HG02852 (cell line): ENCODE data around the gene ABCF3.

Experiments used
- ATAC-seq: cut with Tn5 transposase; IDR thresholded peaks from one replicate; pipeline ENCODE4 v1.9.1; 2021; ENCODE audit warnings: mild to moderate bottlenecking, moderate library complexity; ENCODE audit not compliant: unreplicated experiment

ABCF3 gene

DNA sequence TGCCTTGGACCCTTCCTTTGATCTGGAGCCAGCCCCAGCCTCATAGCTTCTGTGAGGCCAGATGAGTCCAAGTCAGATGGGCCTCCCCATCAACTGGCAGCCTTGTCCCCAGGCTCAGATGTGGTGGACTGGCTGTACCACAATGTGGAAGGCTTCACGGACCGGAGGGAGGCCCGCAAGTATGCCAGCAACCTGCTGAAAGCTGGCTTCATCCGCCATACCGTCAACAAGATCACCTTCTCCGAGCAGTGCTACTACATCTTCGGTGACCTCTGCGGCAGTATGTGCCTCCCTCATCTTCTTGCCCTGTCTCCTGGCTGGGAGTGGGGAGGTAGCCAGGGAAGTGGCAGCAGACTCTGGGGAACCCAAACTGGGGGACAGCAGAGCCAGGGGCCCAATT is 18.2 kb upstream of the ABCF3 start:
- no peak for ATAC-seq

DNA sequence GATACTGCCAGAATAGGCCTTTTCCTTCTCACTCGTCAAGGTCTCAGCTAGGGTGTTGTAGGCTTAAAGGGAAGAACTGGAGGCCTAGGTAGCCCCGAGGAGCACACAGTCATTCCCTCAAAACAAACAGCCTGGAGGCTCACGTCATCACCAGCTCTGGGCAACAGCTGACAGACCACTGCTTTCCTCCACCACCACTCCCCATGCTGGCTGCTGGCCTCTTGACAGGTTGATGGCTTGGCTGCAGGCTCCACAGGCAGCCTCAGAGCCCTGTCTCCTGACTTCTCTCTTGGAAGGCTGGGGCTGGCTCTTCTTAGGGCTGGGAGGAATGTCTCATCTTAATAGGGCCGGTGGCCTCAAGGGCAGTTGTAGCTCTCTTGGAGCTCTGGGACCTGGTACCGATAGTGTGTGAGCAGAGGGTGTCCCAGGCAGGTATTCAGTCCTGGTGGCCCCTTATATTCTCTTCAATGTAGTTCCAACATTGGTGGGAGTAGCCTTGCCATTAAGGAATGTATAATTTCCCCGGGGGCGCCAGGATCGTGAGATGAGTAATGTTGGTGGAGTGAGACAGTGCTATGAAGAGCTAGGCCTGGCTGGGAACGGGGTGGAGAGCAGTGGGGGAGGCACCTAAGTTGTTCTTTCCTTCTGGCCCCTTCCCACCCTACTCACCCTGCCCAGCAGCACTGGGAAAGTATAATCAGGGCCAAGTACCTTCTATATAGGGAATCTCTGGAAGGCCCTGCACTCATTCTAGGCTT is 17.5 kb upstream of the ABCF3 start:
- ATAC-seq: no peak

DNA sequence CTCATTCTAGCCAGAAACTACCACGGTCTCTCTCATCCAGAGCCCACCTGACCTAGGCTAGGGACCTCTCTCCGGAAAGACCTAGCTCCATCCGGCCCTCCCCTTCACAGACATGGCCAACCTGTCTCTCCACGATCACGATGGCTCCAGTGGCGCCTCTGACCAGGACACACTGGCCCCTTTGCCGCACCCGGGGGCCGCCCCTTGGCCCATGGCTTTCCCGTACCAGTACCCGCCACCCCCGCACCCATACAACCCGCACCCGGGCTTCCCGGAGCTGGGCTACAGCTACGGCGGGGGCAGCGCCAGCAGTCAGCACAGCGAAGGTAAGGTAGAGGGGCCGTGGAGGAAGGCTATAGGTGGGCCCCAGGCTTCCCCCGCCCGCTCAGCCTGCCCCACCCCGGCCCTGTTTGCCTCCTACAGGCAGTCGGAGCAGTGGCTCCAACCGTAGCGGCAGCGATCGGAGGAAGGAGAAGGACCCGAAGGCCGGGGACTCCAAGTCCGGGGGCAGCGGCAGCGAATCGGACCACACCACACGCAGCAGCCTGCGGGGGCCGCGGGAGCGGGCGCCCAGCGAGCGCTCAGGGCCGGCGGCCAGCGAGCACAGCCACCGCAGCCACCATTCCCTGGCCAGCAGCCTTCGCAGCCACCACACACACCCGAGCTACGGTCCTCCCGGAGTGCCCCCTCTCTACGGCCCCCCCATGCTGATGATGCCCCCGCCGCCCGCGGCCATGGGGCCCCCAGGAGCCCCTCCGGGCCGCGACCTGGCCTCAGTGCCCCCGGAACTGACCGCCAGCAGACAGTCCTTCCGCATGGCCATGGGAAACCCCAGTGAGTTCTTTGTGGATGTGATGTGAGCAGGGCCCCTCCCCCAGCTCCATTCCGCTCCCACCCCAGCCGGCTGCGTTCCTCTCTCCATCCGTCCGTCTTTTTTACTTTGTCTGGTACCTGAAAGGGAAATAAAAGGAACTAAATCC is 15.8 kb upstream of the ABCF3 start:
- no peak for ATAC-seq

DNA sequence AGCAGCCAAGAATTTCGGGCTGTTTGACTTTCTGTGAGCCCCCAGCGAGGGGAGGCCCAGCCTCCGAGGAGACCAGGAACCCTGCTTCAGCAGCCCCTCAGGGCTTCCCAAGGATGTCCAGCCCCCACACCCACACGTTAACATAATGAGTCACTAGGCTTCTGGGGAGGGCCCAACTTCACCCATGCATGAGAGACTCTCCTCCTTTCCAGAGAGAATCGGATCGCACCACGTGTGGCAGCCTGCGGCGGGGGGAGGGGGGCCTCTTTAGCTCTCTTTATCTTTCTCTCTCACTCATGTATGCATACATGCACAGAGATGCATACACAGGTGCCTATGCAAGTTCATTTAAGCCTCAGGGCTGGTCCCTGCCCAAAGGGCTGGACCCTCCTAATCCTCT is 14.4 kb upstream of the ABCF3 start:
- ATAC-seq: no peak

DNA sequence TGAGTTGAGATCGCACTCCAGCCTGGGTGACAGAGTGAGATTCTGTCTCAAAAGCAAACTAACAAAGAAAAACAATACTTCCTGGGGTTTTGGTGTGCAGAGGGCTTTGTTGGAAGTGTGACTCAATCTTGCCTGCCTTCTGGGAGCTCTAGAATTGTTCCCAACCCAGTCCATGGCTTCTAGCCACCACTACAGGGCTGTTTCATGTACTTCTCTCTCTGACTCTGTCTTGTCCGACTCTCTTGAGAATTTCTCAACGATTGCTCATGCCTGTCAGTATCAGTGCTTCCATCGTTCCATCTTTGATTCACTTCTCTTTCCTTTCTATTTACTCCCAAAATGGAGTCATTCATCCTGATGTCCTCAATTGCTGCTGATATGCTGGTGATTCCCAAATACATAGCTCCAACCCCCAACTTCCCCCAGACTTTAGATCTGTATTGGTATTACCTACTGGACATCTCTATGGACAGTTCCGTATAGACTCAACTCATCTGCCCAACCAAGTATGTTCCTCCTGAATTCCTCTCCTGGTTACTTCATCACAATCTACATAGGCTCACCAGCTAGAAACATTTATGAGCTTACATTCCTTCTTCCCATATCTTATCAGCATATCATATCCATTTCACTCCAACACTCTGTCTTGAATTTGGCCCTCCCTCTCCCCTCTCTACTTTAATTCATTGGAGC is 13.2 kb upstream of the ABCF3 start:
- ATAC-seq: no peak

DNA sequence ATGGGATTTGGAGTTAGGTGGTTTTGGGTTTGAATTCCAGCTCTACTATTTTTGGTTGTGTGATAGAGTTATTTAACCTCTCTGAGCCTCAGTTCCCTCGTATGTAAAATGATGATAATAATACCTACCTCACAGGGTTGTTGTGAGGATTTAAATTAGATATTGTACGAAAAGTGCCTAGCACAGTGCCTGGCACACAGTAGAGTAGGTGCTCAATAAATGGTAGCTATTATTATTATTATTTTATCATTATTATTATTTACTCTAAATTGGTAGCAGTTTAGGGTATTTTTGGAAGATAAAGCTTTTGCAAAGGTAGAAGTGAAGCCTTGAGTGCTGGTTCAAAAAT is 12.7 kb upstream of the ABCF3 start:
- no peak for ATAC-seq

DNA sequence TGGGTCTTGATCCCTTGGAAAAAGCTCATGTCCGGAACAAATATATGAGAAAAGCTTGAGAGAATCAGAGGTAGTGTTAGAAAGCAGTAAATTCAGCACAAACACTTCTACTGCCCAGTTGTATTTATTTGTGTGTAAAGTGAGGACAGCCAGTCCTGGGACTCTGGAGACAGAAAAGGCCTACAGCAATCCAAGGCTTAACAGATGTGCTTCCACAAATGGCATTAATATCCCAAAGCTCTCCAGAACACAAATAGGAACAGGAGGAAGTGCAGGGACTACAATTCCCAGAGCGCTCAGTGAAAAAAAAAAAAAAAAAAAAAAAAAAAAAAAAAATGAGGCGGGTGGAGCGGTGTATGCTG is 11.7 kb upstream of the ABCF3 start:
- no peak for ATAC-seq

DNA sequence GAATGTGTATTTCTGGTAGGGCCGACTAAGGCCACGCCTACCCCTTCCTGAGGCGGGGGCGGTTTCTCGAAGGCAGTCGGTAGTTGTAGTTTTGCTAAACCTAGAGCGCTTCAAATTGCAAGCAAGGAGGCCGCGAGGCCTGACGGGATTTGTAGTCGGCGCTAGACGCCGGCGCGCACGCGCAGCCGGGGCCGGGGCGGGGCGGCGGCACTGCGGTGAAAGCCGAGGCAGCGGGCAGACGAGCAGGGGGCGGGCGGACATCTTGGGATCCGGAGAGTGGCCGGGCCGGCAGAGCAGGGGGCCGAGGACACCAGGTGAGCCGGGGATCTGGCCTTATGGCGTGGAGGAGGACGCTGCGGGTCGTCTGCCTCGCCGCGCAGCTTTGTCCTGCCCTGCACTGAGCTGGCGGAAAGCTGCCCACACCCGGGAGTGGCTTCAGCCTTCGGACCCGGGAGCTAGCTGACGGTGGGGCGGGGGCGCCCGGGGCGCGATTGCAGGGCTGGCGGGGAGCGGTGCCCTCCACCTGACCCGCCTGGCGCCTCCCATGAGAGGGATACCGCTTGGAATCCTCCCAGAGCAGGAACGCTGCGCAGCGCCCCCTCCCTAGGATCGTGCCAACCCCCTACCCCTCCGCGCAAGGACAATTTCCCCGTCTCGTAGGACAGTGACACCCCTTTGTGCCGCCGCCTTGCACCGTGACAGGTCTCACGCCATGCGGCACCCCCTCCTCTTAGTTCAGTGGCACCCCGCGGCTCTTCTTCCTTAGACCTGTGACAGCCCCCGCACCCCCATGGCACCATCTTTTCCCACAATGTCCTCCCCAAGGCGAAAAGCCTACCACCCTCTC is 11.1 kb upstream of the ABCF3 start, which contains the start of gene AP2M1:
TSS of gene AP2M1 (plus strand) at position 210 of the 847 bp plus-strand sequence. CDS start 2,139 bp downstream, outside the sequence.
- peak; percentile 97 for ATAC-seq

DNA sequence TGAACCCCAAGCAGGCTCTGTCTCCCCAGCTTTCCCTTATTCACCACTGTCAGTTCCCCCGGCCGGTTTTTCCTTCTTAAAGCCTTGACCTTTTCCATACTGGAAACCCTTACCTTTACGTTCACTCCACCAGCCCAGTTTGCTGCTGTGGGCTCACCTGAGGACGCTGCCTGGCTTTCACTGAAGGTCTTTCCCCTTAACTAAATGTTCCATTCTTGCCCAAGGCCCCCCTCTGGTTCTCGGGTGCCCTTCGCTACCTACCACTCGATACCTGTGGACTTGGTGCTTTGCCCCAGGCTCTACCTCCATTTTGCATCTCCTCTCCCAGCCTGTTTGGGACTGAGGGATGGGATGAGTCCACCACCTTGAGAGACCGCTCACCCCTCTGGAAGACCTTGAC is 10.5 kb upstream of the ABCF3 start:
- ATAC-seq: no peak

DNA sequence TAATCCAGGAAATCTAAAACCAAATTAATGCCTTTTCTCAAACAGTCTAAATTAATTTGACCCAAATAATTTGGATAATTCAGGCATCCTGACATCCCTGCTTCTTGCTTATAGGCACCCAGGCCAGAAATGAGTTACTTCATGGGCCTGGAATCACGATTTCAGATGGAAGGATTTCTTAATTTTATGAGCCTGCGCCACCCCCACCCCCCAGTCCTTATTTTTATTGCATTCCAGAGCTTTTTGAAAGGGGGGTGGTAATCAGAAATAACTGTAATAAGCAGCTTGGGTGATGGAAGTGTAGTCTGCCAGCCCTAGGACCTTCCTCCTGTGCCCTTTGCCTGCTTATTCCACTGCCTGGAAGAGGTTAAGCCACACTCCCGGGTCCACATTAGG is 10.0 kb upstream of the ABCF3 start:
- no peak for ATAC-seq

DNA sequence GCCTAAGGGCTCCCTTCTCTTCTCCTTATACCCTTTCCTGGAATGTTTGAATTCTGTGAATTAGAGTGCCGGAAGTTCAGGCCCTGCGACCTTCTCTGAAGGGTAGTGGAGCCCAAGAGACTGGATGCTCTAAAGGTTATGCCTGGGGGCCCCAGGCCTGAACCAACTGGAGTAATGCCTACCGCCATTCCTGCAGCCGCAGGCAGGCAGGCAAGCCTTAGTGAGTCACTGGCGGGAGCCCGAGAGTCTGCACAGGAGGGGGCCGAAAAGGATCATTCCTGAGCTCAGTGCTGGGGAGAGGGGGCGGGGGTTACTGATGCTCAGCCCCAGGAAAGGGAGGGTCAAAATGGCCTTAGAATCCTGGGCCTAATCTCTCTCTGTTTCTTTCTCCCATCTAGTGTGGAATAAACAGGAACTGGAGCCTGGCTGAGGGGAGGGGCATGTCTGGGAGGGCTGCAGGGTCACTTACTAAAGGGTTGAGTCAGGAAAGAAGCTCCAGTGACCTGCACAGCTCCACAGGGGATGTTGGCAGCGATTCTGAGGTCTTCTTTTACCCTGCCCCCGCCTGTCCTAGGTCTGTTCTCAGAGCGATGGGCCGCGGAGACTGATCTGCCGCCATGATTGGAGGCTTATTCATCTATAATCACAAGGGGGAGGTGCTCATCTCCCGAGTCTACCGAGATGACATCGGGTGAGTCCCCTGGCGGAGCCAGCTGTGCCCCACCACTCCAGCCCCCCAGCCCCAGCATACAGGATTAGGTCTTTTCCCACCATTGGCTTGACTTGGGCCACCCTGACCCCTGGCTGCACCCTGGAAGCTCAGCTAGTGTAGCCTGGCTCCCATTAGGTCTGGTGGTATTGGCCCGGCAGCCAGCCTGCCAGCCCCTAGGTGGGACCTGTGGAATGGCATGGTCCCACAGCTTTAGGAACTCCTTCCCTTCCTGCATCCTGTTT is 9.3 kb upstream of the ABCF3 start:
- no peak for ATAC-seq

DNA sequence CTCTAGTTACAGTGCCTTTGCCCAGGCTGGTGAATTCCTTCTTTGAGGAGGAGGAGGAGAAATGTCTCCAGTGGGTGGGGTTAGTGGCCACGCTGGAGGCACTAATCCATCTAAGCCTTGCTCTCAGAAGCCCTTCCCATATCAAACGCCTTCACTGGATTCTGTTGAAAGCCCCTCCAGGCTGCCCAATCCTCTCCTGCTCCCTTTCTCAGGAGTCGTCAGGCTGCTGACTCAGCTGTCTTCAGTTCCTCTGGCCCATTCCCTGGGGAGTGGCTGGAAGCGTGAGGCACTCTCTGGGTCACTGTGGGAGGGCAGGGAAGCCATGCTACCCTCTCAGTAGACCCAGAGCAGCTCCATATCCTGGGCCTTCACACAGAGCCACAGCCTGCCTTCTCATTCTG is 8.7 kb upstream of the ABCF3 start:
- ATAC-seq: no peak

DNA sequence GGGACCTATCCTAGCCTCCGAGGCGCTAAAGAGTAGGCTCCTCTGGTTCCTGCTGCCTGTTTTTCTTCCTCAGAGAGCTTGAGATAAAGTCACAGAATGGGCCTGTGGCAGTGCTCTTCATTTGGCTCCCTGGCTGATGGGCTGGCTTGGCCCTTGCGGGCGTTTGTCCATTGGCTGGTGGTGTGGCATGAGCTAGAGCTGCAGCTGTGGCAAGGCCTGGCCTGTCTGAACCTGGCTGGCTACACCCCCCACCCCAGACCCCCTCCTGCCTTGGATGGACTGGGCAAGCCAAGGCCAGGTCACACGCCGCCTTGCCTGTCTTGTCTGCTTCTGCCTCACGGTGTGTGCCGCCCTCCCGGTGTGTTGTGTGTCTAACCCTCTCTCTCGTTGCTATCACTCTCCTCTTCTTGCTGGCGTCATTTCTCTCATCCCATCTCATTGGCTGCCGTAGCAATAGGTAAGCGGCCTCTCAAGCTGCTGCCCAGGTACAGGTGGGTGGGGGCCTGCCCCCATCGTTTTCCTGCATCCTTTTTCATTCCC is 8.2 kb upstream of the ABCF3 start:
- no peak for ATAC-seq

DNA sequence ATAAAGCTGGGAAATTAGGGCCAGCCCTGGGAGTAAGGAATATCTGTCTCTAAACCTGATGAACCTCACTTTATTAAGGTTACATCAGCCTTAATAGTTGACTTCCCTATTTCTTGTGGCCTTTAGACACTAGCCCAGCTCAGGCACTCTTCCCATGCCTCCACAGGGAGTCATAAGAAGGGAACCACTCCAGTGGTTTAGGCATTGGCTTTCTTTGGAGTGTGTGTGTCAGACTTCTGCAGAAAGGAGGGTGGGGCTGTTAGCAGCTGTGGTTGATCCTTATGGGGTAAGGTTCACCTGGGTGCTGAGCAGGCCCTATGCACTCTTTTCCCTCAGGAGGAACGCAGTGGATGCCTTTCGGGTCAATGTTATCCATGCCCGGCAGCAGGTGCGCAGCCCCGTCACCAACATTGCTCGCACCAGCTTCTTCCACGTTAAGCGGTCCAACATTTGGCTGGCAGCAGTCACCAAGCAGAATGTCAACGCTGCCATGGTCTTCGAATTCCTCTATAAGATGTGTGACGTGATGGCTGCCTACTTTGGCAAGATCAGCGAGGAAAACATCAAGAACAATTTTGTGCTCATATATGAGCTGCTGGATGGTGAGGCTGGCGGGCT is 7.4 kb upstream of the ABCF3 start:
- ATAC-seq: no peak

DNA sequence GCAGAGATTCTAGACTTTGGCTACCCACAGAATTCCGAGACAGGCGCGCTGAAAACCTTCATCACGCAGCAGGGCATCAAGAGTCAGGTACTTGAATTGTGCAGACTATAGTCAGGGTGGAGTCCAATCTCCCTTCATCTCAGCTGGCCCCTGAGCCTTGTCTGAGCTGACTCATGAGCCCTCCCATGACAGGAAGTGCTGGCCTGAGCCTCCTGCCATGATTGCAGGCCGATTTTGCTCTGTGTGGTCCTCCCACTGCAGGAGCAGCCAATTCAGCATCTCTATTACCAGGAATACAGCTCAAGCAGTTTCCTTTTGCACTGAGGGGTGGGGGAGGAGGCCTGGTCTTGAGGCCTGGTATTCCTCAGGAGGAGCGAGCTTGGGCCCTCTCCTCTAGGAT is 5.8 kb upstream of the ABCF3 start:
- no peak for ATAC-seq

DNA sequence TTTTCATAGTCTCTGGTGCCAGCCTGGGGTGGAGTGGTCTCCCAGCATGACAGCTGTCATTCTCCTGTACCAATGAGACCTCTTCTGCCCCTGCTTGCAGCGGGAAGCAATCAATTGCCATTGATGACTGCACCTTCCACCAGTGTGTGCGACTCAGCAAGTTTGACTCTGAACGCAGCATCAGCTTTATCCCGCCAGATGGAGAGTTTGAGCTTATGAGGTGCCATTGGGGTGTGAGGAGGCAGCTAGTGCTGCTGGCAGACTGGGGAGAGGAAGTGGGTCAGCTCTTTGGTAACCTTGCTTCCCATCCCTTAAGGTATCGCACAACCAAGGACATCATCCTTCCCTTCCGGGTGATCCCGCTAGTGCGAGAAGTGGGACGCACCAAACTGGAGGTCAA is 4.4 kb upstream of the ABCF3 start:
- ATAC-seq: no peak

DNA sequence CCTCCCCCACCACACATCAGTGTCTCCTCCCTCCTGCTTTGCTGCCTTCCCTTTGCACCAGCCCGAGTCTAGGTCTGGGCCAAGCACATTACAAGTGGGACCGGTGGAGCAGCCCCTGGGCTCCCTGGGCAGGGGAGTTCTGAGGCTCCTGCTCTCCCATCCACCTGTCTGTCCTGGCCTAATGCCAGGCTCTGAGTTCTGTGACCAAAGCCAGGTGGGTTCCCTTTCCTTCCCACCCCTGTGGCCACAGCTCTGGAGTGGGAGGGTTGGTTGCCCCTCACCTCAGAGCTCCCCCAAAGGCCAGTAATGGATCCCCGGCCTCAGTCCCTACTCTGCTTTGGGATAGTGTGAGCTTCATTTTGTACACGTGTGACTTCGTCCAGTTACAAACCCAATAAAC is 2.3 kb upstream of the ABCF3 start:
- ATAC-seq: no peak

DNA sequence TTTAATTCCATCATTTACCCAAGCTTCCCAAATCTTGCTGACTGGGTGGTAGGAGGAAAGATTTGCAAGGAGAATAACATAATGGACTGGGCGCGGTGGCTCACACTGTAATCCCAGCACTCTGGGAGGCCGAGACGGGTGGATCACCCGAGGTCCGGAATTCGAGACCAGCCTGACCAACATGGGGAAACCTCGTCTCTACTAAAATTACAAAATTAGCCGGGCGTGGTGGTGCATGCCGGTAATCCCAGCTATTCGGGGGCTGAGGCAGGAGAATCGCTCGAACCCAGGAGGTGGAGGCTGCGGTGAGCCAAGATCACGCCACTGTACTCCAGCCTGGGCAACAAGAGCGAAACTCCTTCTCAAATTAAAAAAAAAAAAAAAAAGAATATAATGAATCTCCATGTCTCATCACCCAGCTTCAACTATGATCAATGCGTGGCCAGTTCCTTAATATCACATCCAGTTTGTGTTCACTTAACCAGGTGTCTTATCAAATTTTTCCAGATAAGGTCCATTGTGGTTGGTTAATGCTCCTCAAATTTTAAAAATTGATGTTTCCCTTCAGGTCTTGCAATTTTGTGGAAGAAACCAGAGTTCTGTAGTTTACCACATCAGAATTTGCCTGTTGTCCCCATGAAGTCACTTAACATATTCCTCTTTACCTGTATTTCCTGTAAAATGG is 1.3 kb upstream of the ABCF3 start:
- ATAC-seq: no peak
